HG02852 (cell line): ENCODE data around the gene SPATS2L.
"Not testable (repeated sequence)": the region's sequence is repeated elsewhere in the genome, so short reads cannot be mapped to it uniquely, and the experiment has no call there.

Experiments used
- ATAC-seq: cut with Tn5 transposase; IDR thresholded peaks from one replicate; pipeline ENCODE4 v1.9.1; 2021; ENCODE audit warnings: mild to moderate bottlenecking, moderate library complexity; ENCODE audit not compliant: unreplicated experiment

The SPATS2L gene

GRCh38 chr2:200319548-200320337 is 13.2 kb downstream of the SPATS2L start:
- ATAC-seq = no peak

GRCh38 chr2:200320344-200320743 is 13.9 kb downstream of the SPATS2L start:
- no peak for ATAC-seq

- ATAC-seq = no peak
These were observed 14.5 kb downstream of the SPATS2L start for GRCh38 chr2:200320991-200321390.

- ATAC-seq = no peak
These were observed 15.5 kb downstream of the SPATS2L start for GRCh38 chr2:200321780-200322534.

- no peak for ATAC-seq
These were observed 16.1 kb downstream of the SPATS2L start for GRCh38 chr2:200322607-200323006.

GRCh38 chr2:200324362-200324761 is 17.9 kb downstream of the SPATS2L start:
- no peak for ATAC-seq

GRCh38 chr2:200329384-200329783 is 22.9 kb downstream of the SPATS2L start:
- no peak for ATAC-seq

- ATAC-seq = no peak
These were observed 23.3 kb downstream of the SPATS2L start for GRCh38 chr2:200329798-200330197.

GRCh38 chr2:200330351-200331060 is 24.0 kb downstream of the SPATS2L start:
- ATAC-seq = no peak

GRCh38 chr2:200331061-200331400 is 24.5 kb downstream of the SPATS2L start:
- ATAC-seq = no peak

GRCh38 chr2:200335657-200336056 is 29.2 kb downstream of the SPATS2L start:
- ATAC-seq = no peak

GRCh38 chr2:200336980-200337615 is 30.6 kb downstream of the SPATS2L start:
- ATAC-seq = no peak

GRCh38 chr2:200337621-200338020 is 31.1 kb downstream of the SPATS2L start:
- ATAC-seq = no peak

- no peak for ATAC-seq
These were observed 32.2 kb downstream of the SPATS2L start for GRCh38 chr2:200338692-200339091.

- ATAC-seq = no peak
These were observed 34.2 kb downstream of the SPATS2L start for GRCh38 chr2:200340508-200341224.

- no peak for ATAC-seq
These were observed 34.9 kb downstream of the SPATS2L start for GRCh38 chr2:200341376-200341775.

GRCh38 chr2:200342235-200342634 is 35.7 kb downstream of the SPATS2L start:
- ATAC-seq = no peak

- ATAC-seq = no peak
These were observed 36.2 kb downstream of the SPATS2L start for GRCh38 chr2:200342654-200343053.

GRCh38 chr2:200344202-200344601 is 37.7 kb downstream of the SPATS2L start:
- not testable (repeated sequence) for ATAC-seq

GRCh38 chr2:200345975-200346374 is 39.5 kb downstream of the SPATS2L start:
- ATAC-seq = no peak

GRCh38 chr2:200347301-200347700 is 40.8 kb downstream of the SPATS2L start:
- ATAC-seq = no peak
